Right cardiac atrium (tissue), 5 donors: ENCODE measurements around the gene SERINC5. TPM values are rescaled to one million over a fixed set of nuclear protein-coding genes. Genes with fewer than 3 reads are reported as not detected.
A peak's percentile ranks its signal among the peaks of the same experiment; 100 is the strongest.

Source experiments
- ATAC-seq, 2 donors: fragments of 200-7000 bp; cut with Tn5 transposase; one replicate each; pipeline versions ENCODE4 v1.8.0 to v1.9.1; 2020; ENCODE audit warnings: moderate library complexity in 2 of 2, mild to moderate bottlenecking in 1 of 2
- DNase-seq, 3 donors: peaks; one replicate each; pipeline ENCODE4 v3.0.0-alpha.2; 2020
- H3K27ac ChIP-seq: one replicate; pipeline ENCODE4 v1.5.1; 2013; ENCODE audit warnings: mild to moderate bottlenecking, low read length, control low read depth, moderate library complexity
- H3K27me3 ChIP-seq: one replicate; pipeline ENCODE4 v1.6.1; 2013; ENCODE audit not compliant: control insufficient read depth, insufficient read depth
- H3K4me1 ChIP-seq: one replicate; pipeline ENCODE4 v1.6.1; 2013; ENCODE audit warnings: low read length; ENCODE audit not compliant: control insufficient read depth, insufficient read depth
- H3K4me3 ChIP-seq: one replicate; pipeline ENCODE4 v1.5.1; 2013; ENCODE audit warnings: low read length, control low read depth
- H3K9me3 ChIP-seq: one replicate; pipeline ENCODE4 v1.6.1; 2013; ENCODE audit warnings: low read length; ENCODE audit not compliant: control insufficient read depth
- WGBS: extraction: QIAGEN DNeasy Blood & Tissue Kit; methylation state at CpG from one replicate; pipeline ENCODE4 v1.1.7; 2013; 5-methylcytosine and 5-hydroxymethylcytosine counted together
- intact Hi-C, 4 donors: fragments of 100-400 bp; cut with DNase I; formaldehyde crosslinking; loops; one replicate each; pipeline versions ENCODE4 v1.11.0 to v1.14.0; 2022 to 2023
- polyA plus RNA-seq: library from polyadenylated mRNA; stranded (reverse); fragments of 200-250 nt; gene quantifications from one replicate; pipeline ENCODE4 v1.2.3, GENCODE V29; 2013
- total RNA-seq, 4 donors: library from RNA; stranded (reverse); fragmentation: NEBNext Ultra II Directional; extraction: Animal tissue kit (Norgen Biotek cat#: 25700); gene quantifications; one replicate each; pipeline ENCODE4 v1.2.1, GENCODE V29; 2021
- donor health status: healthy with polysubstance abuse.
- donor health status: DM: no; HTN: yes; CAD: no.
- donor health status: DM: no; HTN: no; CAD: no.
- donor health status: DM: no; HTN: yes; CAD: no; lungs with severe emphysema.
- donor health status: DM: yes; HTN: yes; CAD: no.

Gene SERINC5
- total and polyA plus RNA-seq, 5 donors, result 3.5 to 13.4 (median 11.6) TPM

GRCh38 chr5:80240368-80240986 lies 15.4 kb downstream of the SERINC5 start:
- DNase-seq (no peak), ATAC-seq (no peak)
- intact Hi-C loops, result no loop called here
- H3K9me3 ChIP-seq, result no peaks in the 10 kb centered on the region
- H3K27ac ChIP-seq, result no peak overlapping the region
- no peak overlapping the region for H3K4me3 ChIP-seq
- 87% methylated on average over 8 of the region's 8 CpGs for WGBS
- no peaks in the 10 kb centered on the region for H3K27me3 ChIP-seq
- H3K4me1 ChIP-seq, result peaks cover 10% of the 10 kb centered on the region

- H3K27ac ChIP-seq, result peak overlapping the region; percentile 48
- intact Hi-C loops, result no loop called here
- H3K4me1 ChIP-seq, result peaks cover 10% of the 10 kb centered on the region
- ATAC-seq (peak; percentile 80 to 81), DNase-seq (peak in 1 of 3 donors; percentile 61)
- H3K9me3 ChIP-seq, result no peaks in the 10 kb centered on the region
- H3K27me3 ChIP-seq, result no peaks in the 10 kb centered on the region
- no peak overlapping the region for H3K4me3 ChIP-seq
- 35% methylated on average over 4 of the region's 4 CpGs for WGBS
Measured at GRCh38 chr5:80239680-80240367, 16.0 kb downstream of the SERINC5 start.

GRCh38 chr5:80238778-80239679 lies 16.8 kb downstream of the SERINC5 start:
- Histone ChIP-seq H3K9me3 (no peaks in the 10 kb centered on the region), H3K4me1 (peaks cover 10% of the 10 kb centered on the region), H3K27me3 (no peaks in the 10 kb centered on the region), H3K27ac (peak overlapping the region; percentile 36), H3K4me3 (no peak overlapping the region)
- peak; percentile 69 to 70 for ATAC-seq
- peak; percentile 75 to 89 (median 80) for DNase-seq
- intact Hi-C loops, result no loop called here
- 14% methylated on average over 8 of the region's 8 CpGs for WGBS

GRCh38 chr5:80238097-80238496 lies 17.8 kb downstream of the SERINC5 start:
- no peak for DNase-seq
- no peak for ATAC-seq
- no peak overlapping the region for H3K27ac ChIP-seq
- WGBS, result 81% methylated on average over 7 of the region's 7 CpGs
- no peak overlapping the region for H3K4me3 ChIP-seq
- H3K4me1 ChIP-seq, result peaks cover 10% of the 10 kb centered on the region
- H3K27me3 ChIP-seq, result no peaks in the 10 kb centered on the region
- intact Hi-C loops, result no loop called here
- no peaks in the 10 kb centered on the region for H3K9me3 ChIP-seq

GRCh38 chr5:80237243-80237642 lies 18.6 kb downstream of the SERINC5 start:
- DNase-seq, result no peak
- intact Hi-C loops, result no loop called here
- Histone ChIP-seq H3K9me3 (no peaks in the 10 kb centered on the region), H3K4me1 (peaks cover 10% of the 10 kb centered on the region), H3K27ac (no peak overlapping the region), H3K27me3 (no peaks in the 10 kb centered on the region), H3K4me3 (no peak overlapping the region)
- ATAC-seq, result no peak
- 98% methylated on average over 5 of the region's 5 CpGs for WGBS

- no peaks in the 10 kb centered on the region for H3K27me3 ChIP-seq
- H3K4me1 ChIP-seq, result peaks cover 9% of the 10 kb centered on the region
- 66% methylated on average over 5 of the region's 5 CpGs for WGBS
- intact Hi-C loops, result no loop called here
- ATAC-seq (peak in 1 of 2 donors; percentile 37), DNase-seq (no peak)
- no peak overlapping the region for H3K4me3 ChIP-seq
- no peaks in the 10 kb centered on the region for H3K9me3 ChIP-seq
- H3K27ac ChIP-seq, result no peak overlapping the region
Measured at GRCh38 chr5:80234116-80234948, 21.5 kb downstream of the SERINC5 start.

GRCh38 chr5:80231693-80232092 lies 24.2 kb downstream of the SERINC5 start:
- Histone ChIP-seq H3K27me3 (no peaks in the 10 kb centered on the region), H3K4me1 (peaks cover 3% of the 10 kb centered on the region), H3K27ac (no peak overlapping the region), H3K4me3 (no peak overlapping the region), H3K9me3 (no peaks in the 10 kb centered on the region)
- ATAC-seq, result no peak
- WGBS, result 85% methylated on average over 1 of the region's 1 CpG
- intact Hi-C loops, result no loop called here
- no peak for DNase-seq

- Histone ChIP-seq H3K9me3 (no peaks in the 10 kb centered on the region), H3K27me3 (no peaks in the 10 kb centered on the region), H3K27ac (no peak overlapping the region), H3K4me1 (peaks cover 3% of the 10 kb centered on the region), H3K4me3 (no peak overlapping the region)
- WGBS, result 75% methylated on average over 3 of the region's 3 CpGs
- intact Hi-C loops, result no loop called here
- ATAC-seq (no peak), DNase-seq (no peak)
Measured at GRCh38 chr5:80231243-80231642, 24.6 kb downstream of the SERINC5 start.

GRCh38 chr5:80230269-80230992 lies 25.4 kb downstream of the SERINC5 start:
- H3K27ac ChIP-seq, result no peak overlapping the region
- DNase-seq, result no peak
- H3K4me3 ChIP-seq, result no peak overlapping the region
- no peaks in the 10 kb centered on the region for H3K9me3 ChIP-seq
- peaks cover 3% of the 10 kb centered on the region for H3K4me1 ChIP-seq
- H3K27me3 ChIP-seq, result no peaks in the 10 kb centered on the region
- 78% methylated on average over 7 of the region's 7 CpGs for WGBS
- no peak for ATAC-seq
- intact Hi-C loops, result no loop called here

GRCh38 chr5:80229902-80230255 lies 26.0 kb downstream of the SERINC5 start:
- ATAC-seq, result peak in 1 of 2 donors; percentile 21
- no peak overlapping the region for H3K27ac ChIP-seq
- no peak for DNase-seq
- H3K27me3 ChIP-seq, result no peaks in the 10 kb centered on the region
- no peaks in the 10 kb centered on the region for H3K9me3 ChIP-seq
- intact Hi-C loops, result no loop called here
- H3K4me3 ChIP-seq, result no peak overlapping the region
- WGBS, result 54% methylated on average over 4 of the region's 4 CpGs
- H3K4me1 ChIP-seq, result peaks cover 3% of the 10 kb centered on the region
